GM21723 (cell line): Measurements from ENCODE around the gene RAPGEF3.

Experiments
- ATAC-seq: cut with Tn5 transposase; IDR thresholded peaks from one replicate; pipeline ENCODE4 v1.9.1; 2021; ENCODE audit warnings: mild to moderate bottlenecking, moderate library complexity; ENCODE audit not compliant: unreplicated experiment

RAPGEF3 gene

GRCh38 chr12:47745485-47746041 is 13.1 kb downstream of the RAPGEF3 start:
- ATAC-seq: no peak

- no peak for ATAC-seq
These were observed 13.8 kb downstream of the RAPGEF3 start for GRCh38 chr12:47744778-47745436.

- ATAC-seq: no peak
These were observed 14.6 kb downstream of the RAPGEF3 start for GRCh38 chr12:47744005-47744651.

GRCh38 chr12:47743311-47743860 is 15.3 kb downstream of the RAPGEF3 start:
- ATAC-seq: no peak

GRCh38 chr12:47742253-47742825 is 16.3 kb downstream of the RAPGEF3 start:
- no peak for ATAC-seq

- ATAC-seq: no peak
These were observed 17.4 kb downstream of the RAPGEF3 start for GRCh38 chr12:47741340-47741703.

- peak; percentile 45 for ATAC-seq
These were observed 17.9 kb downstream of the RAPGEF3 start for GRCh38 chr12:47740606-47741339.

- ATAC-seq: peak; percentile 73
These were observed 18.7 kb downstream of the RAPGEF3 start for GRCh38 chr12:47739979-47740378.

GRCh38 chr12:47739297-47739696 is 19.4 kb downstream of the RAPGEF3 start:
- ATAC-seq: no peak

- no peak for ATAC-seq
These were observed 20.6 kb downstream of the RAPGEF3 start for GRCh38 chr12:47737936-47738594.

- ATAC-seq: no peak
These were observed 21.6 kb downstream of the RAPGEF3 start for GRCh38 chr12:47736877-47737676.

GRCh38 chr12:47736216-47736615 is 22.5 kb downstream of the RAPGEF3 start:
- no peak for ATAC-seq

- ATAC-seq: no peak
These were observed 23.0 kb downstream of the RAPGEF3 start for GRCh38 chr12:47735649-47736048.

GRCh38 chr12:47734725-47735480 is 23.8 kb downstream of the RAPGEF3 start:
- no peak for ATAC-seq

GRCh38 chr12:47733142-47733541 is 25.5 kb downstream of the RAPGEF3 start:
- no peak for ATAC-seq

GRCh38 chr12:47732504-47732903 is 26.2 kb downstream of the RAPGEF3 start:
- ATAC-seq: no peak

- ATAC-seq: no peak
These were observed 27.0 kb downstream of the RAPGEF3 start for GRCh38 chr12:47731723-47732122.

GRCh38 chr12:47730341-47730744 is 28.3 kb downstream of the RAPGEF3 start:
- no peak for ATAC-seq

GRCh38 chr12:47729233-47729632 is 29.4 kb downstream of the RAPGEF3 start:
- ATAC-seq: no peak
